ENCODE data around the gene RARA.
"Not testable (repeated sequence)": the region's sequence is repeated elsewhere in the genome, so short reads cannot be mapped to it uniquely, and the experiment has no call there.

The RARA gene

DNA sequence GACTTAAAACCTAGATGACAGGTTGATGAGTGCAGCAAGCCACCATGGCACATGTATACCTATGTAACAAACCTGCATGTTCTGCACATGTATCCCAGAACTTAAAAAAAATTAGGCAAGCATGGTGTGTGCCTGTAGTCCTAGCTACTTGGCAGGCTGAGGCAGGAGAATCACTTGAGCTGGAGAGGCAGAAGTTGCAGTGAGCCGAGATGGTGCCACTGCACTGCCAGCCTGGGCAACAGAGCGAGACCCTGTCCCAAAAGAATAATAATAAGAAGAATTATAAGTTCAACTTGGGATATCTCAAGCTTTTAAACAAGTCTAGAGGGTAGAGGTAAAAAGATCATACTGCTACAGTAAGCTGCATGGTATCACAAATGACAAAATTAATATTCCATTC is 11.5 kb upstream of the RARA start:
- TF ChIP-seq ZFP30 (CRISPR knock-in tag; IDR thresholded peaks at IDR 0.05) = no peak
- TF ChIP-seq CREB5 (CRISPR knock-in tag; IDR thresholded peaks at IDR 0.05; ENCODE audit: low read depth) = no peak
- TF ChIP-seq, protein P1, sequence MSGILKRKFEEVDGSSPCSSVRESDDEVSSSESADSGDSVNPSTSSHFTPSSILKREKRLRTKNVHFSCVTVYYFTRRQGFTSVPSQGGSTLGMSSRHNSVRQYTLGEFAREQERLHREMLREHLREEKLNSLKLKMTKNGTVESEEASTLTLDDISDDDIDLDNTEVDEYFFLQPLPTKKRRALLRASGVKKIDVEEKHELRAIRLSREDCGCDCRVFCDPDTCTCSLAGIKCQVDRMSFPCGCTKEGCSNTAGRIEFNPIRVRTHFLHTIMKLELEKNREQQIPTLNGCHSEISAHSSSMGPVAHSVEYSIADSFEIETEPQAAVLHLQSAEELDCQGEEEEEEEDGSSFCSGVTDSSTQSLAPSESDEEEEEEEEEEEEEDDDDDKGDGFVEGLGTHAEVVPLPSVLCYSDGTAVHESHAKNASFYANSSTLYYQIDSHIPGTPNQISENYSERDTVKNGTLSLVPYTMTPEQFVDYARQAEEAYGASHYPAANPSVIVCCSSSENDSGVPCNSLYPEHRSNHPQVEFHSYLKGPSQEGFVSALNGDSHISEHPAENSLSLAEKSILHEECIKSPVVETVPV (CRISPR knock-in tag; IDR thresholded peaks at IDR 0.05) = no peak
- no peak for TF ChIP-seq ISL1 (CRISPR knock-in tag; IDR thresholded peaks at IDR 0.05)
- TF ChIP-seq ZNF565 (CRISPR knock-in tag; conservative IDR thresholded peaks at IDR 0.05; ENCODE audit: low read depth) = no peak
- no peak for TF ChIP-seq GLIS3 (CRISPR knock-in tag; IDR thresholded peaks at IDR 0.05)
- TF ChIP-seq ZNF70 (CRISPR knock-in tag; IDR thresholded peaks at IDR 0.05) = no peak
- no peak for TF ChIP-seq ZNF8 (CRISPR knock-in tag; IDR thresholded peaks at IDR 0.05)
- TF ChIP-seq TOX (CRISPR knock-in tag; IDR thresholded peaks at IDR 0.05; ENCODE audit: borderline replicate concordance) = no peak
- no peak for TF ChIP-seq BACH2 (CRISPR knock-in tag; IDR thresholded peaks at IDR 0.05; ENCODE audit: borderline replicate concordance)
- no peak for TF ChIP-seq RARB (CRISPR knock-in tag; IDR thresholded peaks at IDR 0.05)
- ATAC-seq = no peak

GRCh38 chr17:40298726-40299125 is 10.3 kb upstream of the RARA start:
- peak; percentile 63 for ATAC-seq
- TF ChIP-seq ISL1 (CRISPR knock-in tag; IDR thresholded peaks at IDR 0.05) (peak; percentile 29; the same call in 1 of the 2 replicates), PATZ1 (CRISPR knock-in tag; IDR thresholded peaks at IDR 0.05; ENCODE audit: borderline replicate concordance) (no peak)

GRCh38 chr17:40299159-40299757 is 9.7 kb upstream of the RARA start:
- ATAC-seq = not testable (repeated sequence)

- TF ChIP-seq CREB5 (CRISPR knock-in tag; IDR thresholded peaks at IDR 0.05; ENCODE audit: low read depth) = no peak
- no peak for ATAC-seq
Measured at GRCh38 chr17:40301315-40301714, 7.7 kb upstream of the RARA start.

DNA sequence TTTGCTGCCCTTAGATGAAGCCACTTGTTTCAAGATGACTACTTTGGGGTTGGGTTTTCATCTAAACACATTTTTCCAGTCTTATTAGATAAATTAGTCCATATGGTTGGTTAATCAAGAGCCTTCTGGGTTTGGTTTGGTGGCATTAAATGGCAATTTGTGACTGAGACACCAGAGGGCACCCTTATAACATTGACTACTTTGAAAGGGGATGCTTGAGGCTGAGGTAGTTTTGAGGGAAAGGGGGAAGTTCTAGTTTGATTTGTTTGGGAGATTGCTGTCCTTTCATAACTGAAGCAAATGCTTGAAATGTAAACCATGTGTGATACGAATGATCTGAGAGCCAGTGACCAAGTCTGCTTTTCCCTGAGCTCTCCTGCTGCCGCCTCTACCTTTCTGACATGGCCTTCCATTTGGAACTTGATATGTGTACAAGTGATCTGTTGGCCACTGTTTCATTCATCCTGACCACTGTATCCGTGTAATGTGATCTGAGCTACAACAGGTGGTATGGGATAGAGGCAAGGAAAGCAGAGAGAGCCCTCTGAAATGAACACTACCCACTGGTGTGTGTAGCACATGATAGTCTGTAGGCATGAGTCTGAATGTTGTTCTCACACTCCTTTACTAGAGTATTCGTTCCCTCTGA is 5.8 kb upstream of the RARA start:
- TF ChIP-seq ZNF565 (CRISPR knock-in tag; conservative IDR thresholded peaks at IDR 0.05; ENCODE audit: low read depth) (no peak), BACH2 (CRISPR knock-in tag; IDR thresholded peaks at IDR 0.05; ENCODE audit: borderline replicate concordance) (no peak), RARB (CRISPR knock-in tag; IDR thresholded peaks at IDR 0.05) (no peak), SNAI2 (CRISPR knock-in tag; IDR thresholded peaks at IDR 0.05) (no peak), ESRRG (CRISPR knock-in tag; IDR thresholded peaks at IDR 0.05) (no peak), ZFP3 (CRISPR knock-in tag; IDR thresholded peaks at IDR 0.05) (no peak), TCF4 (CRISPR knock-in tag; IDR thresholded peaks at IDR 0.05; ENCODE audit: borderline replicate concordance) (peak; percentile 21; the same call in 1 of the 2 replicates)
- ATAC-seq = peak; percentile 29

- ATAC-seq = peak; percentile 73
- TF ChIP-seq ZFP30 (CRISPR knock-in tag; IDR thresholded peaks at IDR 0.05) (no peak), ARNTL (CRISPR knock-in tag; IDR thresholded peaks at IDR 0.05; ENCODE audit: borderline replicate concordance, low read depth) (peak; percentile 16; the same call in 1 of the 2 replicates), ZNF565 (CRISPR knock-in tag; conservative IDR thresholded peaks at IDR 0.05; ENCODE audit: low read depth) (0 out of 2 replicates have a peak, but pooled peaks have one; percentile 28), TSHZ2 (CRISPR knock-in tag; IDR thresholded peaks at IDR 0.05) (peak; percentile 92), TCF4 (CRISPR knock-in tag; IDR thresholded peaks at IDR 0.05; ENCODE audit: borderline replicate concordance) (peak; percentile 99), ISL1 (CRISPR knock-in tag; IDR thresholded peaks at IDR 0.05) (peak; percentile 60), ZNF8 (CRISPR knock-in tag; IDR thresholded peaks at IDR 0.05) (no peak)
- TF ChIP-seq, protein P1 (CRISPR knock-in tag; IDR thresholded peaks at IDR 0.05) = 0 out of 2 replicates have a peak, but pooled peaks have one; percentile 15
Measured at GRCh38 chr17:40303708-40304551, 5.0 kb upstream of the RARA start.
